WTC11 (cell line): ENCODE measurements around the gene EMC1. TPM values are rescaled to one million over a fixed set of nuclear protein-coding genes. Genes with fewer than 3 reads are reported as not detected.
A peak's percentile ranks its signal among the peaks of the same experiment; 100 is the strongest.

ENCODE experiments used
- ATAC-seq: fragments of 200-7000 bp; cut with Tn5 transposase; 2 replicates; pipeline ENCODE4 v1.10.0; 2021; ENCODE audit warnings: mild to moderate bottlenecking, moderate library complexity
- CTCF ChIA-PET: fragments of 300-600 bp; sonication (Branson Sonifier 250); formaldehyde crosslinking; loops from one replicate; lab custom pipeline; 2021; ENCODE audit warnings: antibody characterized with exemption; lab: Charles Lee
- POLR2A ChIA-PET: fragments of 350-600 bp; sonication (Branson Sonifier 250); formaldehyde crosslinking; loops from one replicate; lab custom pipeline; 2021; ENCODE audit warnings: antibody characterized with exemption; lab: Charles Lee
- DNase-seq: peaks from one replicate; pipeline ENCODE4 v3.0.0; 2021; ENCODE audit warnings: low spot score
- H3K27ac Mint-ChIP-seq: 2 replicates; pipeline ENCODE4 v1.8.0; 2021; ENCODE audit warnings: mixed read lengths
- H3K27me3 Mint-ChIP-seq: 2 replicates; pipeline ENCODE4 v1.8.0; 2021; ENCODE audit warnings: low read depth, mild to moderate bottlenecking, moderate library complexity, mixed read lengths
- H3K36me3 Mint-ChIP-seq: 2 replicates; pipeline ENCODE4 v1.8.0; 2021; ENCODE audit warnings: mixed read lengths
- H3K4me1 Mint-ChIP-seq: 2 replicates; pipeline ENCODE4 v1.8.0; 2022; ENCODE audit warnings: mixed read lengths
- H3K4me3 Mint-ChIP-seq: 2 replicates; pipeline ENCODE4 v1.8.0; 2021; ENCODE audit warnings: mild to moderate bottlenecking, moderate library complexity, mixed read lengths
- H3K9me3 Mint-ChIP-seq: 2 replicates; pipeline ENCODE4 v1.8.0; 2021; ENCODE audit warnings: mixed read lengths
- AFF4 ChIP-seq: sonication (generic); formaldehyde crosslinking; IDR thresholded peaks from 2 replicates; pipeline ENCODE4 v1.8.1; 2023; ENCODE audit warnings: mild to moderate bottlenecking, missing genetic modification reagents, borderline replicate concordance
- ATF2 ChIP-seq: sonication (generic); formaldehyde crosslinking; IDR thresholded peaks from 2 replicates; pipeline ENCODE4 v1.8.1; 2022; ENCODE audit warnings: low read depth, missing genetic modification reagents, borderline replicate concordance
- CREB1 ChIP-seq: sonication (generic); formaldehyde crosslinking; IDR thresholded peaks from 2 replicates; pipeline ENCODE4 v1.8.0; 2023; ENCODE audit warnings: mild to moderate bottlenecking, missing genetic modification reagents
- CREM ChIP-seq: sonication (generic); formaldehyde crosslinking; IDR thresholded peaks from 2 replicates; pipeline ENCODE4 v1.8.1; 2022; ENCODE audit warnings: mild to moderate bottlenecking, missing genetic modification reagents, moderate library complexity
- E2F1 ChIP-seq: sonication (generic); formaldehyde crosslinking; IDR thresholded peaks from 2 replicates; pipeline ENCODE4 v1.8.0; 2022; ENCODE audit warnings: mild to moderate bottlenecking, missing genetic modification reagents
- ELF4 ChIP-seq: sonication (generic); formaldehyde crosslinking; IDR thresholded peaks from 2 replicates; pipeline ENCODE4 v1.8.1; 2022; ENCODE audit warnings: low read depth, mild to moderate bottlenecking, moderate library complexity, missing genetic modification reagents
- FOXK1 ChIP-seq: sonication (generic); formaldehyde crosslinking; IDR thresholded peaks from 2 replicates; pipeline ENCODE4 v1.8.0; 2022; ENCODE audit warnings: mild to moderate bottlenecking, moderate library complexity, missing genetic modification reagents
- FOXP1 ChIP-seq: sonication (generic); formaldehyde crosslinking; IDR thresholded peaks from 2 replicates; pipeline ENCODE4 v1.8.0; 2022; ENCODE audit warnings: missing genetic modification reagents, mild to moderate bottlenecking, moderate library complexity, borderline replicate concordance
- NFATC4 ChIP-seq: fragments of 250-450 bp; sonication (Bioruptor Pico); IDR thresholded peaks from 2 replicates; pipeline ENCODE4 v1.9.0; 2021; ENCODE audit warnings: mild to moderate bottlenecking
- NR1H2 ChIP-seq: sonication (generic); formaldehyde crosslinking; IDR thresholded peaks from 2 replicates; pipeline ENCODE4 v1.9.0; 2021; ENCODE audit warnings: mild to moderate bottlenecking, moderate library complexity, missing genetic modification reagents
- PREB ChIP-seq: sonication (generic); formaldehyde crosslinking; IDR thresholded peaks from 2 replicates; pipeline ENCODE4 v1.8.1; 2022; ENCODE audit warnings: mild to moderate bottlenecking, missing genetic modification reagents, moderate library complexity, borderline replicate concordance
- PRRX2 ChIP-seq: fragments of 250-450 bp; sonication (Bioruptor Pico); IDR thresholded peaks from 2 replicates; pipeline ENCODE4 v1.8.0; 2021; ENCODE audit warnings: mild to moderate bottlenecking
- SMAD3 ChIP-seq: sonication (generic); formaldehyde crosslinking; IDR thresholded peaks from 2 replicates; pipeline ENCODE4 v1.8.0; 2022; ENCODE audit warnings: missing genetic modification reagents, mild to moderate bottlenecking, borderline replicate concordance
- SMAD4 ChIP-seq: sonication (generic); formaldehyde crosslinking; IDR thresholded peaks from 2 replicates; pipeline ENCODE4 v1.8.0; 2022; ENCODE audit warnings: mild to moderate bottlenecking, missing genetic modification reagents
- SP1 ChIP-seq: sonication (generic); formaldehyde crosslinking; conservative IDR thresholded peaks from 2 replicates; pipeline ENCODE4 v1.8.1; 2022; ENCODE audit warnings: missing genetic modification reagents
- TCF7 ChIP-seq: sonication (generic); formaldehyde crosslinking; IDR thresholded peaks from 2 replicates; pipeline ENCODE4 v1.8.0; 2022; ENCODE audit warnings: mild to moderate bottlenecking, low read depth, missing genetic modification reagents, moderate library complexity
- ZBTB21 ChIP-seq: sonication (generic); formaldehyde crosslinking; IDR thresholded peaks from 2 replicates; pipeline ENCODE4 v1.8.1; 2023; ENCODE audit warnings: mild to moderate bottlenecking, missing genetic modification reagents, borderline replicate concordance
- ZNF138 ChIP-seq: sonication (generic); formaldehyde crosslinking; conservative IDR thresholded peaks from 2 replicates; pipeline ENCODE4 v1.8.1; 2022; ENCODE audit warnings: mild to moderate bottlenecking, moderate library complexity, missing genetic modification reagents
- ZNF263 ChIP-seq: sonication (generic); formaldehyde crosslinking; IDR thresholded peaks from 2 replicates; pipeline ENCODE4 v1.8.1; 2022; ENCODE audit warnings: low read depth, mild to moderate bottlenecking, moderate library complexity, missing genetic modification reagents
- ZNF423 ChIP-seq: fragments of 250-450 bp; sonication (Bioruptor Pico); IDR thresholded peaks from 2 replicates; pipeline ENCODE4 v2.1.2; 2022; ENCODE audit warnings: mild to moderate bottlenecking, moderate library complexity
- ZNF425 ChIP-seq: fragments of 250-450 bp; sonication (Bioruptor Pico); conservative IDR thresholded peaks from 2 replicates; pipeline ENCODE4 v1.9.0; 2021; ENCODE audit warnings: mild to moderate bottlenecking
- ZNF671 ChIP-seq: fragments of 250-450 bp; sonication (Bioruptor Pico); IDR thresholded peaks from 2 replicates; pipeline ENCODE4 v1.8.0; 2021; ENCODE audit warnings: mild to moderate bottlenecking
- ZSCAN18 ChIP-seq: fragments of 250-450 bp; sonication (Bioruptor Pico); IDR thresholded peaks from 2 replicates; pipeline ENCODE4 v2.1.2; 2022; ENCODE audit warnings: mild to moderate bottlenecking, moderate library complexity
- total RNA-seq: library from RNA; stranded (reverse); gene quantifications from 3 replicates; pipeline ENCODE4 v1.2.3, GENCODE V29; 2021

Gene EMC1
- total RNA-seq, 1 experiment from 2014 or later = 53.5 TPM

- ChIA-PET CTCF (interaction anchor here (1.5 kb wide), 1 partner anchor 447 kb away, joined by 4 read pairs; no protein-coding TSS in a partner anchor), POLR2A (no interaction called here)
- H3K9me3 Mint-ChIP-seq = no peaks in the 10 kb centered on the region
- no peaks in the 10 kb centered on the region for H3K27me3 Mint-ChIP-seq
- peaks cover 31% of the 10 kb centered on the region for H3K4me1 Mint-ChIP-seq
- TF ChIP-seq FOXK1 (CRISPR knock-in tag) (no peak), AFF4 (CRISPR knock-in tag) (no peak)
- no peak for ATAC-seq
- no peaks in the 10 kb centered on the region for H3K36me3 Mint-ChIP-seq
- peak overlapping the region; percentile 19 for H3K27ac Mint-ChIP-seq
- no peak for DNase-seq
- H3K4me3 Mint-ChIP-seq = no peak overlapping the region
Measured at GRCh38 chr1:19206947-19207346, 44.4 kb downstream of the EMC1 start.

- POLR2A ChIA-PET = no interaction called here
- Mint-ChIP-seq H3K4me3 (no peak overlapping the region), H3K27ac (no peak overlapping the region), H3K9me3 (no peaks in the 10 kb centered on the region), H3K36me3 (no peaks in the 10 kb centered on the region), H3K4me1 (peaks cover 22% of the 10 kb centered on the region), H3K27me3 (no peaks in the 10 kb centered on the region)
- TF ChIP-seq ZNF425 (CRISPR knock-in tag) (no peak), CREM (no peak), CREB1 (CRISPR knock-in tag) (no peak), ELF4 (CRISPR knock-in tag) (no peak), ZSCAN18 (no peak), ZBTB21 (CRISPR knock-in tag) (no peak), SP1 (CRISPR knock-in tag) (no peak), TCF7 (CRISPR knock-in tag) (no peak), SMAD3 (no peak), NFATC4 (CRISPR knock-in tag) (no peak), E2F1 (CRISPR knock-in tag) (no peak), ZNF138 (CRISPR knock-in tag) (no peak)
- DNase-seq (no peak), ATAC-seq (no peak)
- CTCF ChIA-PET = interaction anchor here (1.5 kb wide), 1 partner anchor 448 kb away, joined by 4 read pairs; no protein-coding TSS in a partner anchor
Measured at GRCh38 chr1:19205845-19206244, 45.5 kb downstream of the EMC1 start.

- POLR2A ChIA-PET = no interaction called here
- Mint-ChIP-seq H3K4me3 (no peak overlapping the region), H3K4me1 (peaks cover 20% of the 10 kb centered on the region), H3K27ac (peak overlapping the region; percentile 51), H3K27me3 (no peaks in the 10 kb centered on the region), H3K9me3 (no peaks in the 10 kb centered on the region), H3K36me3 (no peaks in the 10 kb centered on the region)
- ATAC-seq (no peak), DNase-seq (no peak)
- CTCF ChIA-PET = no interaction called here
- TF ChIP-seq ZNF423 (CRISPR knock-in tag) (no peak), ATF2 (CRISPR knock-in tag) (no peak), PRRX2 (no peak), SMAD3 (no peak), SMAD4 (no peak), NR1H2 (no peak), NFATC4 (CRISPR knock-in tag) (no peak), ZNF671 (no peak), ZNF263 (CRISPR knock-in tag) (no peak), PREB (CRISPR knock-in tag) (no peak), FOXP1 (no peak)
Measured at GRCh38 chr1:19205403-19205802, 45.9 kb downstream of the EMC1 start.
